ENCODE data around the gene EXD3.
"Not testable (repeated sequence)": the region's sequence is repeated elsewhere in the genome, so short reads cannot be mapped to it uniquely, and the experiment has no call there.

The EXD3 gene

GRCh38 chr9:137386507-137387113 is 36.4 kb downstream of the EXD3 start:
- not testable (repeated sequence) for H3K9me3 Mint-ChIP-seq; H3K27me3 Mint-ChIP-seq; H3K27ac Mint-ChIP-seq; H3K4me3 Mint-ChIP-seq; H3K36me3 Mint-ChIP-seq; ATAC-seq (ENCODE audit: low read depth); H3K4me1 Mint-ChIP-seq; DNase-seq (ENCODE audit: low spot score in 2 of 2)

- DNase-seq (ENCODE audit: low spot score in 2 of 2) (no peak), ATAC-seq (ENCODE audit: low read depth) (no peak)
- H3K4me3 Mint-ChIP-seq = no peak overlapping the region
- no peaks in the 10 kb centered on the region for H3K27me3 Mint-ChIP-seq
- no peaks in the 10 kb centered on the region for H3K9me3 Mint-ChIP-seq
- no peaks in the 10 kb centered on the region for H3K36me3 Mint-ChIP-seq
- H3K4me1 Mint-ChIP-seq = no peaks in the 10 kb centered on the region
- no peak overlapping the region for H3K27ac Mint-ChIP-seq
Observed at GRCh38 chr9:137385061-137385655, 37.8 kb downstream of the EXD3 start.

GRCh38 chr9:137383784-137384756 is 38.9 kb downstream of the EXD3 start:
- no peaks in the 10 kb centered on the region for H3K4me1 Mint-ChIP-seq
- DNase-seq (ENCODE audit: low spot score in 2 of 2) = no peak
- H3K4me3 Mint-ChIP-seq = no peak overlapping the region
- H3K27ac Mint-ChIP-seq = no peak overlapping the region
- no peak for ATAC-seq (ENCODE audit: low read depth)
- no peaks in the 10 kb centered on the region for H3K36me3 Mint-ChIP-seq
- H3K27me3 Mint-ChIP-seq = no peaks in the 10 kb centered on the region
- no peaks in the 10 kb centered on the region for H3K9me3 Mint-ChIP-seq

- no peak overlapping the region for H3K27ac Mint-ChIP-seq
- no peaks in the 10 kb centered on the region for H3K9me3 Mint-ChIP-seq
- H3K27me3 Mint-ChIP-seq = no peaks in the 10 kb centered on the region
- no peak for DNase-seq (ENCODE audit: low spot score in 2 of 2)
- H3K4me1 Mint-ChIP-seq = peaks cover 3% of the 10 kb centered on the region
- no peak for ATAC-seq (ENCODE audit: low read depth)
- peaks cover 5% of the 10 kb centered on the region for H3K36me3 Mint-ChIP-seq
- H3K4me3 Mint-ChIP-seq = no peak overlapping the region
Observed at GRCh38 chr9:137383081-137383783, 39.7 kb downstream of the EXD3 start.

GRCh38 chr9:137382444-137383080 is 40.4 kb downstream of the EXD3 start:
- Mint-ChIP-seq H3K36me3 (peaks cover 5% of the 10 kb centered on the region), H3K4me1 (peaks cover 3% of the 10 kb centered on the region), H3K9me3 (no peaks in the 10 kb centered on the region), H3K27ac (no peak overlapping the region), H3K4me3 (no peak overlapping the region), H3K27me3 (no peaks in the 10 kb centered on the region)
- no peak for ATAC-seq (ENCODE audit: low read depth)
- DNase-seq (ENCODE audit: low spot score in 2 of 2) = no peak

- Mint-ChIP-seq H3K36me3 (peaks cover 5% of the 10 kb centered on the region), H3K9me3 (no peaks in the 10 kb centered on the region), H3K27ac (no peak overlapping the region), H3K4me3 (no peak overlapping the region), H3K27me3 (no peaks in the 10 kb centered on the region), H3K4me1 (peaks cover 3% of the 10 kb centered on the region)
- no peak for ATAC-seq (ENCODE audit: low read depth)
- no peak for DNase-seq (ENCODE audit: low spot score in 2 of 2)
Observed at GRCh38 chr9:137381501-137382443, 41.2 kb downstream of the EXD3 start.

- no peak for ATAC-seq (ENCODE audit: low read depth)
- Mint-ChIP-seq H3K4me1 (peaks cover 3% of the 10 kb centered on the region), H3K9me3 (no peaks in the 10 kb centered on the region), H3K4me3 (no peak overlapping the region), H3K27ac (no peak overlapping the region), H3K27me3 (no peaks in the 10 kb centered on the region), H3K36me3 (peaks cover 5% of the 10 kb centered on the region)
- no peak for DNase-seq (ENCODE audit: low spot score in 2 of 2)
Observed at GRCh38 chr9:137380606-137381005, 42.4 kb downstream of the EXD3 start.

GRCh38 chr9:137380171-137380570 is 42.8 kb downstream of the EXD3 start:
- Mint-ChIP-seq H3K36me3 (peaks cover 5% of the 10 kb centered on the region), H3K27me3 (no peaks in the 10 kb centered on the region), H3K4me1 (peaks cover 3% of the 10 kb centered on the region), H3K9me3 (no peaks in the 10 kb centered on the region), H3K4me3 (no peak overlapping the region), H3K27ac (no peak overlapping the region)
- ATAC-seq (ENCODE audit: low read depth) (no peak), DNase-seq (ENCODE audit: low spot score in 2 of 2) (no peak)

- Mint-ChIP-seq H3K4me1 (peaks cover 3% of the 10 kb centered on the region), H3K4me3 (no peak overlapping the region), H3K36me3 (peaks cover 5% of the 10 kb centered on the region), H3K27ac (no peak overlapping the region), H3K27me3 (no peaks in the 10 kb centered on the region), H3K9me3 (no peaks in the 10 kb centered on the region)
- DNase-seq (ENCODE audit: low spot score in 2 of 2) (no peak), ATAC-seq (ENCODE audit: low read depth) (no peak)
Observed at GRCh38 chr9:137379761-137380161, 43.2 kb downstream of the EXD3 start.

GRCh38 chr9:137378688-137379410 is 44.1 kb downstream of the EXD3 start:
- H3K4me1 Mint-ChIP-seq; DNase-seq (ENCODE audit: low spot score in 2 of 2); H3K9me3 Mint-ChIP-seq; ATAC-seq (ENCODE audit: low read depth); H3K4me3 Mint-ChIP-seq; H3K27me3 Mint-ChIP-seq; H3K27ac Mint-ChIP-seq; H3K36me3 Mint-ChIP-seq: not testable (repeated sequence)

- Mint-ChIP-seq H3K4me3 (no peak overlapping the region), H3K9me3 (no peaks in the 10 kb centered on the region), H3K27ac (no peak overlapping the region), H3K27me3 (no peaks in the 10 kb centered on the region), H3K36me3 (peaks cover 8% of the 10 kb centered on the region), H3K4me1 (peaks cover 3% of the 10 kb centered on the region)
- no peak for DNase-seq (ENCODE audit: low spot score in 2 of 2)
- no peak for ATAC-seq (ENCODE audit: low read depth)
Observed at GRCh38 chr9:137376386-137376785, 46.6 kb downstream of the EXD3 start.

- no peaks in the 10 kb centered on the region for H3K27me3 Mint-ChIP-seq
- DNase-seq (ENCODE audit: low spot score in 2 of 2) (no peak), ATAC-seq (ENCODE audit: low read depth) (no peak)
- H3K9me3 Mint-ChIP-seq = no peaks in the 10 kb centered on the region
- H3K36me3 Mint-ChIP-seq = peaks cover 8% of the 10 kb centered on the region
- no peak overlapping the region for H3K27ac Mint-ChIP-seq
- H3K4me1 Mint-ChIP-seq = peaks cover 3% of the 10 kb centered on the region
- H3K4me3 Mint-ChIP-seq = no peak overlapping the region
Observed at GRCh38 chr9:137375321-137376058, 47.5 kb downstream of the EXD3 start.

Measured in memory B cell (primary cell).